ENCODE results near the gene RNF187. TPM values are rescaled to one million over a fixed set of nuclear protein-coding genes. Genes with fewer than 3 reads are reported as not detected.
"Not testable (repeated sequence)": the region's sequence is repeated elsewhere in the genome, so short reads cannot be mapped to it uniquely, and the experiment has no call there.

The RNF187 gene
- total and polyA plus RNA-seq, 5 donors = 34.1 to 113 (median 85.6) TPM

DNA sequence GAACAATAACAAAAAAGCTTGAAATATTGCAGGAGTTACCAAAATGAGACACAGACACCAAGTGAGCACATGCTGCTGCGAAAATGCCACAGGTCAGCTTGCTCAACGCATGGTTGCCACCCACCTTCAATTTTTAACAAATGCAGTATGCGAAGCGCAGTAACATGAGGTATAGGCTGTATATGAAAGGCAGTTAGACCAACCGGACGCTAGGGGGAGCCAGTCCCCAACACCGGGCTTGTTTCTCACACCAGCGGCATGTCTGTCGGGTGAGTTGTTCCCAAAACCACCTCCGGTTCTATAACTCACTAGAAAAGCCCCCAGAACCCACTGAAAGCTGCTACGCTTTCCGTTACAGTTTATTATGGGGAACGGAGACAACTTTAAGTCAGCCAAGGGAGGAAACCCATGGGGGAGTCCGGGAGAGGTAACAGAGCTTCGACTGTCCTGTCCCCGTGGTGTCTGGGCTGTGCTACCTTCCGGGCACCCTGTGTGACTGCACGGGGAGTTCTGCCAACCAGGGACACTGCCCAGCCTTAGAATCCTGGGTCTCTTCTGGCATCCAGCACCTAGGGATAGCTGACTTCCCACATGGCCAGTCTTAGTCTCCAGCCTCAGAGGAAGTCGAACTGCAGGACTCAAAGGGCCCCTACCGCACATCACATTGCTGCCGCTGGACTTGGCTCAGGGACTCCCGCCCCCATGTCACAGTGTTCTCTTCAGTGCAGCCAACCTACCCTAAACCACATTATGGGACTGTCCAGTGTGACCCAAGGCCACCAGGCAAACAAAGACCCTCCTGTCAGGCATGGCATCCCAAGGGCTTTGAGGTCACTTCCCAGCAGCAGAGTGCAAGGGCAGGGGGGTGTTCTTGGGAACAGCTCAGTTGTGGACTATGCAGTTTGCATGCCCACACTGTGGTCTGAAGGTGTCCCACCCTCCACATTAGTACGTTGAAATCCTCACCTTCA lies 14.0 kb downstream of the RNF187 start:
- H3K9me3 ChIP-seq (ENCODE audit: control insufficient read depth, low read length) = no peaks in the 10 kb centered on the region
- no peaks in the 10 kb centered on the region for H3K27me3 ChIP-seq (ENCODE audit: control insufficient read depth, insufficient read depth)
- peak overlapping the region; percentile 32 for H3K4me3 ChIP-seq (ENCODE audit: low read length)
- WGBS = 26% methylated on average over 23 of the region's 23 CpGs
- DNase-seq (peak; percentile 81 to 89 (median 88)), ATAC-seq (peak; percentile 88 to 93)
- intact Hi-C loops (cut with DNase I) = loop anchor here in 1 of 4 donors (10.0 kb wide), 1 partner anchor 366 kb away; no protein-coding TSS in a partner anchor
- H3K27ac ChIP-seq (ENCODE audit: low read length) = no peak overlapping the region
- no peaks in the 10 kb centered on the region for H3K4me1 ChIP-seq (ENCODE audit: control insufficient read depth, insufficient read depth, low read length)

DNA sequence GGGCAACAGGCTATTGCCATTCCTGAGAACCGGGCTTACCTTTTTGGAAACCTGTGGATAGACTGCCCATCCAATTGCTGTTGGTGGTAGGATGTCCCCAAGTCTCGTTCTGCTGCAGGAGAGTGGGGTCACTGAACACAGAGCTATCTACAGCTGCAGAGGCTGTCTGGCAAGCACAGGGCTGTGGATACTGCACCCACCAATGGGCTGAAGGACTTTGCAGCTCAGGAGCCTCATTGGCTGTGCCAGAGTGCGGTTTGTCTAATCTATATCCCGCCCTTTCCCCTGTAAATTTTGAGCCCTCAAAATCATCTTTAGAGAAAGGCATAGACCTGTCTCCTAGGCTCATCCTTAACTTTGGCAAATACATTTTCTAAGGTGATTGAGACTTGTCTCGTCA lies 15.3 kb downstream of the RNF187 start:
- no peaks in the 10 kb centered on the region for H3K27me3 ChIP-seq (ENCODE audit: control insufficient read depth, insufficient read depth)
- intact Hi-C loops (cut with DNase I) = loop anchor here in 1 of 4 donors (10.0 kb wide), 1 partner anchor 368 kb away; no protein-coding TSS in a partner anchor
- DNase-seq (no peak), ATAC-seq (no peak)
- H3K9me3 ChIP-seq (ENCODE audit: control insufficient read depth, low read length) = no peaks in the 10 kb centered on the region
- no peak overlapping the region for H3K4me3 ChIP-seq (ENCODE audit: low read length)
- H3K4me1 ChIP-seq (ENCODE audit: control insufficient read depth, insufficient read depth, low read length) = no peaks in the 10 kb centered on the region
- 90% methylated on average over 5 of the region's 5 CpGs for WGBS
- H3K27ac ChIP-seq (ENCODE audit: low read length) = no peak overlapping the region

DNA sequence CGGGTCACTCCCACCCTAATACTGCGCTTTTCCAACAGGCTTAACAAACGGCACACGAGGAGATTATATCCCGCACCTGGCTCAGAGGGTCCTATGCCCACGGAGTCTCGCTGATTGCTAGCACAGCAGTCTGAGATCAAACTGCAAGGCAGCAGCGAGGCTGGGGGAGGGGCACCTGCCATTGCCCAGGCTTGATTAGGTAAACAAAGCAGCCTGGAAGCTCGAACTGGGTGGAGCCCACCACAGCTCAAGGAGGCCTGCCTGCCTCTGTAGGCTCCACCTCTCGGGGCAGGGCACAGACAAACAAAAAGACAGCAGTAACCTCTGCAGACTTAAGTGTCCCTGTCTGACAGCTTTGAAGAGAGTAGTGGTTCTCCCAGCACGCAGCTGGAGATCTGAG lies 18.8 kb downstream of the RNF187 start:
- not testable (repeated sequence) for H3K9me3 ChIP-seq (ENCODE audit: control insufficient read depth, low read length); H3K27me3 ChIP-seq (ENCODE audit: control insufficient read depth, insufficient read depth); ATAC-seq; H3K27ac ChIP-seq (ENCODE audit: low read length); H3K4me3 ChIP-seq (ENCODE audit: low read length); DNase-seq; H3K4me1 ChIP-seq (ENCODE audit: control insufficient read depth, insufficient read depth, low read length)
- WGBS = 81% methylated on average over 10 of the region's 11 CpGs
- intact Hi-C loops (cut with DNase I) = loop anchor here in 1 of 4 donors (10.0 kb wide), 1 partner anchor 371 kb away; no protein-coding TSS in a partner anchor

DNA sequence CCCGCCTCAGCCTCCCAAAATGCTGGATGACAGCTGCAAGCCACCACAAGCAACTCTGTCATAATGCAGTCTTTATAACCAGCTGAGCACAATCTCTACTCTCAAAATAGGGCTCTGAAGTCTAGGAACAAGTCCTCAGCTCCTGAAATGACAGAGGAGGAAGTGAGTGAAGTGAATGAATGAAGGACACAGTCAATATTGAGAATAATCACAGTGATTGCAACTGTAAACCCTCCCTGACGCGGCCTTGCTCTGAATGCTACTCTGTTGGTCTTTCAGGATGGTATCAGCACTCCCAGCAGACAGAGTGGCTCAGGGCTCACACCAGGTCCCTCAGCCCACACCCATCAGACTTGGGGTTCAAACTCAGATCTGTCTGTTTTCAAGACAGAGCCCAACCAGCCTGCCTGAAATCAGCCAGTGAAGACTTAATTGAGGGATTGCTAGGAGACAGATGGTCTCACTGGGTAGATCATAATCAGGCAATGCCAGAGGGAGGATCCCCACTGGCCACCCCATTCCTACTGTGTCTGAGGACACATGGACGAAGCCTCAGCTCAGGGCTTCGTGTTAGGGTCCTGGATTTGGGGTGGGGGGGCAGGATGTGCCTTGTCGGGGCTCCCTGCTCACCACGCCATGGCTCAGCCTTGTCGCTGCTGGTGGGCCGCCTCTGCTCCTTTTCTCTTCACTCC lies 20.9 kb downstream of the RNF187 start:
- 72% methylated on average over 9 of the region's 9 CpGs for WGBS
- ATAC-seq (no peak), DNase-seq (no peak)
- Histone ChIP-seq H3K27ac (ENCODE audit: low read length) (no peak overlapping the region), H3K4me1 (ENCODE audit: control insufficient read depth, insufficient read depth, low read length) (no peaks in the 10 kb centered on the region), H3K4me3 (ENCODE audit: low read length) (no peak overlapping the region), H3K9me3 (ENCODE audit: control insufficient read depth, low read length) (peaks cover 2% of the 10 kb centered on the region), H3K27me3 (ENCODE audit: control insufficient read depth, insufficient read depth) (no peaks in the 10 kb centered on the region)
- intact Hi-C loops (cut with DNase I) = loop anchor here in 1 of 4 donors (10.0 kb wide), 1 partner anchor 373 kb away; no protein-coding TSS in a partner anchor

DNA sequence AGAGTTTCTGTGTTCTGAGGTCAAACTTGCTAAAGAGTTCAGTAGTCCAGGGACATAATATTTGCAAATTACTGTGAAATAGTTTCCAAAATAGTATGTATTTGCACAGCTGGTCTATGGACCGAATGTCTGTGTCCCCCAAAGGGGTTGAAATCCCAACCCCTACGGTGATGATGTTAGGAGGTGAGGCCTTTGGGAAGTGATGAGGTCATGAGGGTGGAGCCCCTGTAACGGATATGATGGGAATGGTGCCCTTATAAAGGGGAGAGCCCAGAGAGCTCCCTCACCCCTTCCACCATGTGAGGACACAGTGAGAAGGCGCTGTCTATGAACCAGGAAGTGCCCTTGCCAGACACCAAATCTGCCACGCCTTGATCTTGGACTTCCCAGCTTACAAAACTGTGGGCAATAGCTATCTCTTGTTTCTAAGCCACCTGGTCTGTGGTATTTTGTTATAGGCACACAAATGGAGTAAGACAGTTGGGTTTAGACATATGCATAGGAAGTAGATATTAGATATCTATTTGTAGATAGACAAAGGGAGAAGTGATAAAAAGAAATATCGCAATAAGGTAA lies 21.7 kb downstream of the RNF187 start:
- Histone ChIP-seq H3K9me3 (ENCODE audit: control insufficient read depth, low read length) (peaks cover 2% of the 10 kb centered on the region), H3K27ac (ENCODE audit: low read length) (no peak overlapping the region), H3K4me1 (ENCODE audit: control insufficient read depth, insufficient read depth, low read length) (no peaks in the 10 kb centered on the region), H3K27me3 (ENCODE audit: control insufficient read depth, insufficient read depth) (no peaks in the 10 kb centered on the region), H3K4me3 (ENCODE audit: low read length) (no peak overlapping the region)
- intact Hi-C loops (cut with DNase I) = loop anchor here in 1 of 4 donors (10.0 kb wide), 1 partner anchor 374 kb away; no protein-coding TSS in a partner anchor
- no peak for DNase-seq
- ATAC-seq = no peak
- 77% methylated on average over 6 of the region's 6 CpGs for WGBS

DNA sequence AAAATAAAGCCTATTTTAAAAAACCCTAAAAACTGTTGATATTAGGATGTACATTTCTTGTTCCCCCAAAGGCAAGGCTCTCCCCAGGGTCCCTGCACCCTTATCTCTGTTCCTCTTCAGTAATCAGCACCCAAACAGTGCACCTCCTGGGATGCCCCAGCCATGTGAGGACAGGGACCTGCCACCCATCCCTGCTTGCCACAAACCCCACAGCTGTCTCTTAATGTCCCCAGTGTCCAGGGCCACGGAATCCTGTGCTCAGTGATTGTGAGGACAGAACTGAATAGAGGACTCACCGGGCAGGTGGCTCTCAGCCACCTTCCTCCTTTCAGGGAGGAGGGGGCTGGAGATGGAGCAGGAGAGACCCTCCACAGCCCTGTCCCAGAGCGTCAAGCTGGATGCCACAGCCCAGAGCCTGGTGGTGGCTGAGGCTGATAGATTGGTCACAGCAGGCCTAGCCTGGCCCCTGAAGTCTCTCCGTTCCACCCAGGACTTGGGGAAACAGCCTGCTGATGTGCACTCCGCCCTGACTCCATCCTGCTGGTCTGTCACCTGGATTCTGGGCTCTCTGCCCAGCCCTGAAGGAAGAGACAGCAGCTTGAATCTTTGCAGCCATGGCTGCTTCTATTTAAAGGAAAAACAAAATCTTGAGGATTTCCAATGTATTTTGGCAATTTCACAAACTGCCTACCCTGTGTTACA lies 23.1 kb downstream of the RNF187 start:
- WGBS = 55% methylated on average over 5 of the region's 5 CpGs
- H3K27ac ChIP-seq (ENCODE audit: low read length) = no peak overlapping the region
- H3K4me3 ChIP-seq (ENCODE audit: low read length) = no peak overlapping the region
- DNase-seq = peak in 1 of 3 donors; percentile 23
- ATAC-seq = no peak
- no peaks in the 10 kb centered on the region for H3K27me3 ChIP-seq (ENCODE audit: control insufficient read depth, insufficient read depth)
- H3K4me1 ChIP-seq (ENCODE audit: control insufficient read depth, insufficient read depth, low read length) = no peaks in the 10 kb centered on the region
- H3K9me3 ChIP-seq (ENCODE audit: control insufficient read depth, low read length) = peaks cover 2% of the 10 kb centered on the region
- intact Hi-C loops (cut with DNase I) = no loop called here

DNA sequence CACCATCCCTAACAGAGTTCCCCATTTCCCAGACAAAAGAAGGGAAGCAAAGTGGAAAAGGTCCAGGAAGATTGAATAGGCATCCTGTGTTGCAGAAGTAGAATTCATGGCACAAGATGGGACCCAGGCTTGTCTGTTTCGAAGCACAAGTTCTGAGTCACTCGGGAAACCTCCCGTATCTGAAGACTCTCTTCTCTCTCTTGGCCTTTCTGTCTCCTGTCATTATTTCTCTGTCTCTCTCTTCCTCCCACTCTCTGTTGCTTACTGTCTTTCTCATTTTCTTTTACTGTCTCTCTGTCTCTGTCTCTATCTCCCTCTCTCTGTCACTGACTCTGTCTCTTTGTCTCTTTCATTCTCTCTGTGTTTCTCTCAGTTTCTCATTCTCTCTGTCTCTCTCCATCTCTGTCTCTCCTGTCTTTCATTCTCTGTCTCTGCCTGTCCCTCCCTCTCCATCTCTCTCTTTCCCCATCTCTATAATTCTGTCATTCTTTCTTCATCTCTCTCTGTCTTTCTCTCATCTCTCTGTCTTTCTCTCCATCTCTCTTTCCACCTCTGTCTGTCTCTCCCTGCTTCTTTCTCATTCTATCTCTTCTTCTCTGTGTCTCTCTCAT lies 23.7 kb downstream of the RNF187 start:
- H3K27me3 ChIP-seq (ENCODE audit: control insufficient read depth, insufficient read depth) = no peaks in the 10 kb centered on the region
- peaks cover 2% of the 10 kb centered on the region for H3K9me3 ChIP-seq (ENCODE audit: control insufficient read depth, low read length)
- DNase-seq = no peak
- intact Hi-C loops (cut with DNase I) = no loop called here
- no peak for ATAC-seq
- H3K4me3 ChIP-seq (ENCODE audit: low read length) = no peak overlapping the region
- no peaks in the 10 kb centered on the region for H3K4me1 ChIP-seq (ENCODE audit: control insufficient read depth, insufficient read depth, low read length)
- no peak overlapping the region for H3K27ac ChIP-seq (ENCODE audit: low read length)
- 71% methylated on average over 3 of the region's 3 CpGs for WGBS

DNA sequence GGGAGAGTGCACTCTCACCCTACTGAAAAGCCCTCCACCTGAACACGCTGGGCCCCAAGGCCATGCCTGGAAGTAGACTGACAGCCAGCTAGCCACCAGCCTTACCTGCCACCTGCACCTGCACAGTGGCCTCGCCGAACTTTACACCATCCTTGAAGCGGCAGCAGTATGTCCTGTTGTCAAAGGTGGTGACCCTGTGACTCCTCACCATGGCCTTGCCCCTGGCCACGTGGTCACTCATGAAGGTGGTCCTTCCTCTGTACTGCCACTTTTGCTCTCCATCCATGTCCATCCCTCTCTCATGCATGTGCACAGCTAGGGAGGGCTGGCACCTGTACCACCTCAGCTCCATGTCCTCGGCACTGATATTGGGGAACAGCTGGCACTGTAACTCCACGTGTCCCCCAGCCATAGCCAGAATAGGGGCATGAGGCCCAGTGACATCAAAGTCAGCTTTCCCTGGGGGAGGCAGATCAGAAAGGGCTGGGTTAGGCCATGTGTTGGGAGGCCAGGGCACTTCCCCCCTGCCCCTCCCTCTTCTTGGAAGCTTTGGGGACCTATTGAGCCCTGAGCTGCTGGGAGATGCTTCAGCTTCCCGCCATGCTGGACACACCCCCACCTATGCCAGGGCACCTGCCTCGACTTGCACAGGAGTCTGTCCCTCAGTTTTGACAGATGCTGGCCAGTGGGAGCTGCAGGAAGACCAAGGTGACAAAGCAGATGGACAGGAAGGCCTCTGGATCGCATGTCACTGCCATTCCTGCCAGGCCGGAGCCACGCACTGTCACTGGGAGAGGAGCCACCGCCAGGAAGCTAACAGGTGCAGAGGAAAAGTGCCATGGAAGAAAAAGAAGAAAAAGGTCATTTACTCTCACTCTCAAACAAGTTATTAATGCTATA lies 24.6 kb downstream of the RNF187 start:
- H3K27me3 ChIP-seq (ENCODE audit: control insufficient read depth, insufficient read depth) = no peaks in the 10 kb centered on the region
- H3K4me3 ChIP-seq (ENCODE audit: low read length) = no peak overlapping the region
- intact Hi-C loops (cut with DNase I) = no loop called here
- DNase-seq (peak in 1 of 3 donors; percentile 28), ATAC-seq (no peak)
- no peaks in the 10 kb centered on the region for H3K4me1 ChIP-seq (ENCODE audit: control insufficient read depth, insufficient read depth, low read length)
- H3K27ac ChIP-seq (ENCODE audit: low read length) = no peak overlapping the region
- peaks cover 2% of the 10 kb centered on the region for H3K9me3 ChIP-seq (ENCODE audit: control insufficient read depth, low read length)
- 78% methylated on average over 13 of the region's 13 CpGs for WGBS

DNA sequence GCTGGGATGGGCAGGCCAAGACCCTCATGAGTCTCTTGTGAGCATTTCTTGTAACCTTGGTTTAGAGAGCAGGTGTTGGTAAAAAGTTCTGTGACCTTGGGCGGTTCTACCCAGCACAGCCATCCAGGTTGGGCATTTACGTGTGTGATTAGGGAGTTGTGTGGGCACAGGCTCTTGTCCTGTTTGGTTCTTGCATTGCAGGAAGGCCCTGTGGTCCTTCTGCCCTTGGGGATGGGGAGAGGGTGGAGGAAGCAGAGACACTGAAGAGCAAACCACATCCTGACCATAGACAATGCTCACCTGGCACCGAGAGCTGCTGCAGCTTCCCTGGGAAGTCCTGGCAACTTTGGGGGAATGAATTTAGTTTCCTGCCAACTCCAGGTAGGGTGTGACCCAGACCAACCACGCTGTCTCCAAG lies 25.6 kb downstream of the RNF187 start:
- intact Hi-C loops (cut with DNase I) = no loop called here
- Histone ChIP-seq H3K9me3 (ENCODE audit: control insufficient read depth, low read length) (peaks cover 2% of the 10 kb centered on the region), H3K27ac (ENCODE audit: low read length) (no peak overlapping the region), H3K27me3 (ENCODE audit: control insufficient read depth, insufficient read depth) (no peaks in the 10 kb centered on the region), H3K4me1 (ENCODE audit: control insufficient read depth, insufficient read depth, low read length) (no peaks in the 10 kb centered on the region), H3K4me3 (ENCODE audit: low read length) (no peak overlapping the region)
- DNase-seq = peak in 1 of 3 donors; percentile 17
- no peak for ATAC-seq
- WGBS = 67% methylated on average over 4 of the region's 4 CpGs
